GM19452 (cell line): ENCODE results near the gene TLR9.
"Not testable (repeated sequence)": the region's sequence is repeated elsewhere in the genome, so short reads cannot be mapped to it uniquely, and the experiment has no call there.

Experiments
- ATAC-seq: cut with Tn5 transposase; IDR thresholded peaks from one replicate; pipeline ENCODE4 v1.9.1; 2021; ENCODE audit not compliant: unreplicated experiment

TLR9 gene

GRCh38 chr3:52197499-52197841 lies 28.0 kb downstream of the TLR9 start:
- ATAC-seq, result peak; percentile 34

- no peak for ATAC-seq
Observed at GRCh38 chr3:52196977-52197376, 28.5 kb downstream of the TLR9 start.

GRCh38 chr3:52195823-52196331 lies 29.6 kb downstream of the TLR9 start:
- no peak for ATAC-seq

- no peak for ATAC-seq
Observed at GRCh38 chr3:52195291-52195597, 30.2 kb downstream of the TLR9 start.

- no peak for ATAC-seq
Observed at GRCh38 chr3:52194485-52195290, 30.8 kb downstream of the TLR9 start.

GRCh38 chr3:52193065-52193464 lies 32.4 kb downstream of the TLR9 start:
- no peak for ATAC-seq

GRCh38 chr3:52191663-52192062 lies 33.8 kb downstream of the TLR9 start:
- no peak for ATAC-seq

- ATAC-seq, result no peak
Observed at GRCh38 chr3:52190294-52191074, 35.0 kb downstream of the TLR9 start.

GRCh38 chr3:52188556-52188955 lies 36.9 kb downstream of the TLR9 start:
- ATAC-seq, result no peak

- ATAC-seq, result no peak
Observed at GRCh38 chr3:52186729-52187128, 38.7 kb downstream of the TLR9 start.

GRCh38 chr3:52185837-52186236 lies 39.6 kb downstream of the TLR9 start:
- ATAC-seq, result no peak

- ATAC-seq, result no peak
Observed at GRCh38 chr3:52185311-52185710, 40.1 kb downstream of the TLR9 start.

GRCh38 chr3:52184690-52185089 lies 40.8 kb downstream of the TLR9 start:
- ATAC-seq, result no peak

- no peak for ATAC-seq
Observed at GRCh38 chr3:52183786-52184445, 41.5 kb downstream of the TLR9 start.

GRCh38 chr3:52182691-52183090 lies 42.8 kb downstream of the TLR9 start:
- no peak for ATAC-seq

- no peak for ATAC-seq
Observed at GRCh38 chr3:52182196-52182595, 43.2 kb downstream of the TLR9 start.

- no peak for ATAC-seq
Observed at GRCh38 chr3:52181543-52181942, 43.9 kb downstream of the TLR9 start.

- no peak for ATAC-seq
Observed at GRCh38 chr3:52178537-52178936, 46.9 kb downstream of the TLR9 start.

GRCh38 chr3:52178126-52178525 lies 47.3 kb downstream of the TLR9 start:
- not testable (repeated sequence) for ATAC-seq

- no peak for ATAC-seq
Observed at GRCh38 chr3:52177701-52178042, 47.8 kb downstream of the TLR9 start.

GRCh38 chr3:52176951-52177700 lies 48.3 kb downstream of the TLR9 start:
- ATAC-seq, result no peak
